Stimulated activated CD4-positive, alpha-beta T cell treated with anti-CD3 and anti-CD28 coated beads, TNF-alpha, amount 100 ng/mL, for 24 hours (primary cell): Measurements from ENCODE around the gene ST13.
"Not testable (repeated sequence)": the region's sequence is repeated elsewhere in the genome, so short reads cannot be mapped to it uniquely, and the experiment has no call there.

Source experiments
- DNase-seq, 3 experiments: peaks; one replicate each; pipeline ENCODE4 v3.0.0-alpha.2; 2020; ENCODE audit warnings: low read depth in 3 of 3

ST13 gene

GRCh38 chr22:40782521-40782920 is 73.9 kb downstream of the ST13 start:
- no peak for DNase-seq

- not testable (repeated sequence) for DNase-seq
These were observed 74.7 kb downstream of the ST13 start for GRCh38 chr22:40781749-40782148.
